HL-60/S4 treated with phorbol 12-myristate 13-acetate at 8.2 ng/mL for 4 days and 3 days (cell line): Measurements from ENCODE around the gene AFDN.

Experiments used
- in situ Hi-C: fragments of 300-500 bp; cut with MboI; formaldehyde crosslinking; loops from 2 replicates; pipeline ENCODE4 v1.15.0; 2022; ENCODE audit warnings: low sequenced_read_pairs

Gene AFDN, protein sequence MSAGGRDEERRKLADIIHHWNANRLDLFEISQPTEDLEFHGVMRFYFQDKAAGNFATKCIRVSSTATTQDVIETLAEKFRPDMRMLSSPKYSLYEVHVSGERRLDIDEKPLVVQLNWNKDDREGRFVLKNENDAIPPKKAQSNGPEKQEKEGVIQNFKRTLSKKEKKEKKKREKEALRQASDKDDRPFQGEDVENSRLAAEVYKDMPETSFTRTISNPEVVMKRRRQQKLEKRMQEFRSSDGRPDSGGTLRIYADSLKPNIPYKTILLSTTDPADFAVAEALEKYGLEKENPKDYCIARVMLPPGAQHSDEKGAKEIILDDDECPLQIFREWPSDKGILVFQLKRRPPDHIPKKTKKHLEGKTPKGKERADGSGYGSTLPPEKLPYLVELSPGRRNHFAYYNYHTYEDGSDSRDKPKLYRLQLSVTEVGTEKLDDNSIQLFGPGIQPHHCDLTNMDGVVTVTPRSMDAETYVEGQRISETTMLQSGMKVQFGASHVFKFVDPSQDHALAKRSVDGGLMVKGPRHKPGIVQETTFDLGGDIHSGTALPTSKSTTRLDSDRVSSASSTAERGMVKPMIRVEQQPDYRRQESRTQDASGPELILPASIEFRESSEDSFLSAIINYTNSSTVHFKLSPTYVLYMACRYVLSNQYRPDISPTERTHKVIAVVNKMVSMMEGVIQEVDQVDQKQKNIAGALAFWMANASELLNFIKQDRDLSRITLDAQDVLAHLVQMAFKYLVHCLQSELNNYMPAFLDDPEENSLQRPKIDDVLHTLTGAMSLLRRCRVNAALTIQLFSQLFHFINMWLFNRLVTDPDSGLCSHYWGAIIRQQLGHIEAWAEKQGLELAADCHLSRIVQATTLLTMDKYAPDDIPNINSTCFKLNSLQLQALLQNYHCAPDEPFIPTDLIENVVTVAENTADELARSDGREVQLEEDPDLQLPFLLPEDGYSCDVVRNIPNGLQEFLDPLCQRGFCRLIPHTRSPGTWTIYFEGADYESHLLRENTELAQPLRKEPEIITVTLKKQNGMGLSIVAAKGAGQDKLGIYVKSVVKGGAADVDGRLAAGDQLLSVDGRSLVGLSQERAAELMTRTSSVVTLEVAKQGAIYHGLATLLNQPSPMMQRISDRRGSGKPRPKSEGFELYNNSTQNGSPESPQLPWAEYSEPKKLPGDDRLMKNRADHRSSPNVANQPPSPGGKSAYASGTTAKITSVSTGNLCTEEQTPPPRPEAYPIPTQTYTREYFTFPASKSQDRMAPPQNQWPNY (N-terminal part only)

GRCh38 chr6:167826896-167827582 is at the start of gene AFDN:
Gene AFDN (plus strand): TSS chr6:167826911. CDS start chr6:167827133, 222 bp downstream.
- in situ Hi-C loops, result no loop called here

GRCh38 chr6:167778497-167779128 is 48.1 kb upstream of the AFDN start:
- in situ Hi-C loops, result no loop called here

DNA sequence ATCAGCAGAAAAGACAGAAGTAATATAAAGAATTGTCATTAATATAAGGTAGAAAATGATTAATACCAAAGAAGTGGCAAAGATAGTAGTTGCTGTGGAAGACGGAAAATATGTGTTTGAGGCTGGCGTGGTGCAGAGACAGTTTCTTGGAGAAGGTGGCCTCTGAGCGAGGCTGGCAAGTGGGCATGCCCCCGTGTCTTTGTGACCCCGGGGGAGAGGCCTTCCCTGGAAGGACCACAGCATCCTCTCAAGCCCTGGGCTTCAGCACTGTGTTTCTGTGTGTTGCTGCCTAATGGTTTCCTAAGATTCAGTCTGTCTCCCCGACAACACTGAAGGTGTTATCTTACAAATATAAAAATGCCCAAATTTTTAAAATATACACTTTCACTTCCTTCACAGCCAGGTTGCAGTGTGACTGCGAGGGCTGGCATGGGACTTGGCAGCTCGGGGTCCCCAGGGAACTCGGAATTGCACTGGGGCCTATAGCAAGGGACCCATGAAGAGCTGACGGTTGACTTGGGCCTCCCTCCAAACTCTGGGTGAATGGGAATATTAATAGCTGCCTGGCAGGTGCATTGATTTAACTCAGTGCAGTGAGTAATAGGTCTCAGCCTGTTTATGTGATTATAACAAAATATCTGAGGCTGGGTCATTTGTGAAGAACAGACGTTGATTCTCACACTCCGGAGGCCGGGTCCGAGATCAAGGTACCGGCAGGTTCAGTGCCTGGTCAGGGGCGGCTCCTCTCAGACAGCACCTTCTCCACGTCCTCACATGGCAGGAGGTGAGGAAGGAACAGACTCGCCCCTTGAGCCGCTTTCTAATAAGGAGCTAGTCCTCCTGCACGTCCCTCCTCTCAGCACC is 47.4 kb upstream of the AFDN start:
- in situ Hi-C loops, result no loop called here

GRCh38 chr6:167779993-167780655 is 46.6 kb upstream of the AFDN start:
- in situ Hi-C loops, result no loop called here

GRCh38 chr6:167781066-167781767 is 45.5 kb upstream of the AFDN start:
- in situ Hi-C loops, result no loop called here

GRCh38 chr6:167781868-167782267 is 44.8 kb upstream of the AFDN start:
- in situ Hi-C loops, result no loop called here

DNA sequence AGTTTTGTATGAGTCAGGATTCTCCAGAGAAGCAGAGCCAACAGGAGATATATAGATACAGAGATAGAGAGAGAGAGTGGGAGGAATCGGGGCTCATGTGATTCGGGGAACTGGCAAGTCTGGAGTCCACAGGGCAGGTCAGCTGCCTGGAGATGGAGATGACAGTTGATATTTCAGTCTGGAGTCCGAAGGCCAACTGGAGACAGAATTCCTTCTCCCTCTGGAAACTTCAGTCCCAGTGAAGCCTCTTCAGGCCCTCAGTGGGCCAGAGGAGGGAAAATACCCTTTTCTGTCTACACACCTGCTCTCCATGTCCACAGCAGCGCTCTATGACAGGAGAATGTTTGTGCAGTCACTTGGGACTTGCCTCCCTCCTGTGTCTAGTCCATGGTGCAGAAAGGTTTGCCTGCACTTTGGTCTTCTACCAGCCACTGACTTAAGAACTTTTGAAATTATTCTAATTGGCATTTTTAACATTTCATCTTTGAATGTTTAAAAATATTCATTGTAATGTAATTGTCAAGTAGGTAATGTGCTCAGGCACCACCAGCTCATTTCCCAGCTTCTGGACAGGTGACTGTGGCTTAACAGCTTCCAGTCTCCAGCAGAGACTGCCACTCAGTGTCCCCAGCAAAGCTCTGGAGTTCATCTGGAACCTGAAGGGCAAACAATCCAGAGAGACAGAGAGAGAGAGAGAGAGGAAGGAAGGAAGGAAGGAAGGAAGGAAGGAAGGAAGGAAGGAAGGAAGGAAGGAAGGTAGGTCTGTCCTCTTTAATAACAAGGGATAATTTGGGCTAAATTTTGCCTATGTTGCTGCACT is 43.8 kb upstream of the AFDN start:
- in situ Hi-C loops, result no loop called here

DNA sequence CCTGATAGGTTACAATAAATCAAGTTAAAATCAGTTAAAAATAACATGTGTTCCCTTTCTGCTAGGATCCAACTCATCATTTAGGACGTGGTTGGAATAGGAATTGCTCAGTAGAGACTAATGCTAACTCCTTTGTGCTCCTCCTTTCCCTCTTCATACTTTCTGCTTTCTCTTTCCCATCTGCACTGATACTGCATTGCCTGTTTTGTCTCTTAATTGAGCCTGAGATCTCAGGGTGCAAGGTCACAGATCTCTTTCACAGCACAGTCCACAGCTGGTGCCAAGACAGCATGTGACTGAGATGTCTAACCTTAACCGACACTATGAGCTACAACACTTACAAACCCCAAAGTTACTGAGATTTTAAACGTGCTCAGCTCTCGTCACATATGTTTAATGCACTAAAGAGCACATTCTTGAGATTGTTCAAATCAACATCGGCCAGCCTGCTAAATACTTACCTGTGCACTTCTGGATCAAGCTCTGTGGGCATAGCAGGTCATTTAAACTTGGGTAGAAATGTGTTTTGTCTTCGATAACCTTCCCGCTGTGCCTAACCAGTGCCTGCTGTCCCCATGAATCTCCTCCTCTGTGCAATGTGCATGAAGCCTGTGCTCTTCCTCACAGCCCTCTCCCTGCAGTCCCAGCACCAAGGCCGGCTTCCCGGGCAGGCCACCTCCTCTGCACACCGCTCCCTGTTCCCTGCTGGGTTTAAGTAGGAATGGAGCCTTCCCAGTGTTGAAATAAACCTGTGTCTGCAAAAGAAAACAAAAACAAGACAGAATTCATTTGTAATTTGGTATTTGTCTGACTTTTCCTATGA is 39.6 kb upstream of the AFDN start:
- in situ Hi-C loops, result no loop called here

DNA sequence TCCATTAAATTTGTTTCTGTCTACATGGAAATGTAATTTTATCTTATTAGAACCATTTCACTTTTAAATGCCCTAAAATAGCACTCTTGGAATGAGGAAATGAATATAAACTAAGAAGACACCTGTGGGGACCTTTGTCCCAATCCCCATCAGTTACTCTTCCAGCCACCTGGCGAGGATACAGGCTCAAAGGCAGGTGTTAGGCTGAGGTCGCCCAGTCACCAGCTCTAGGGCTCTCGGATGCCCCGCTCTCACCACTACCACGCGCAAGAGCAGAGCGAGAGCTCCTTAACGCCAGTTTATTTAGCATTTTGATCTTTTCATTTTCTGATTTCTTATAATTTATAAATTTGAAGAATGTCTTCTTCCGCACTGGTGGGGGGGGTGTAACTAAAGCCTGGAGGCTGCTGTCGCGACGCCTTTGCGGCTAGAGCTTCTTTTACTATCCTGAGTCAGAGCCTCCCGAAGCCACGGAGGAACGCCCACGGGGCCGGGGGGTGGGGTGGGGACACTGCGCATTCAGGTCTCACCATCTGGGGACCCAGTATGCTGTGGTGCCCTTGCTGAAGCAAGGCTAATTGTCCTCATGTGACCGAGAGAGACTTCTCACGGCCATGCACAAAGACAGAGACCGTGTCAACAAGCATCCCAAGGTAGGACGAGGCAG is 38.7 kb upstream of the AFDN start:
- in situ Hi-C loops, result no loop called here

DNA sequence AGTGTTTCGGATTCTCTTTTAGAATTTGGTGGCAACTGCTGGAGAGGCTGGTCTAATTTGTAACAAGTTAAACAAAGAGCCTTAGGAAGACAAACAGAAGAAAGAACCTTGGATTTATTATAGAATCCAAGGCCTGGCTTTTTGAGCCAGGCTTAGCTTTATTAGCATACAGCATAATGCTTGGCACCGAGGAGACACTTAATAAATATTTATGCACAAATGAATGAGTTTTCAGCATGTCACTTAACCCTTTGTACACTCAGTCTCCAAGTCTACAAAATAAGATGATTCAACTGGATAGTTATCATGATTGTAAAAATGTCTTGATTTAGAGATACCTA is 38.2 kb upstream of the AFDN start:
- in situ Hi-C loops, result no loop called here

DNA sequence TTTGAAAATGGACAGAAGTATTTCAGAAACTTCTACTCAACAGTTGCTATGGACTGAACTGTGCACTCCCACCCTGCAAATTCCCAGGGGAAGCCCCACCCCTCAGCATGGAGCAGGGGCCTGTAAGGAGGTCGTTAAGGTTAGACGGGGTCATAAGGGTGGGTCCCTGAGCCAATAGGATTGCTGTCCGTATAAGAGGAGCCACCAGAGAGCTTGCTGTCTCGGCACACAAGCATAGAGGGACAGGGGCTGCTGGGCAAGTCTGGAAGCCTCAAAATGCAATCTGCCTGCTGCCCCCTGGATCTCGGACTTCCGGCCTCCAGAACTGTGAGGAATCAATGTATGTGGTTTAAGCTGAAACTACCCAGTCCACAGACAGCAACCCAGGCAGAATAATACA is 37.4 kb upstream of the AFDN start:
- in situ Hi-C loops, result no loop called here

GRCh38 chr6:167791091-167791779 is 35.5 kb upstream of the AFDN start:
- in situ Hi-C loops, result no loop called here

DNA sequence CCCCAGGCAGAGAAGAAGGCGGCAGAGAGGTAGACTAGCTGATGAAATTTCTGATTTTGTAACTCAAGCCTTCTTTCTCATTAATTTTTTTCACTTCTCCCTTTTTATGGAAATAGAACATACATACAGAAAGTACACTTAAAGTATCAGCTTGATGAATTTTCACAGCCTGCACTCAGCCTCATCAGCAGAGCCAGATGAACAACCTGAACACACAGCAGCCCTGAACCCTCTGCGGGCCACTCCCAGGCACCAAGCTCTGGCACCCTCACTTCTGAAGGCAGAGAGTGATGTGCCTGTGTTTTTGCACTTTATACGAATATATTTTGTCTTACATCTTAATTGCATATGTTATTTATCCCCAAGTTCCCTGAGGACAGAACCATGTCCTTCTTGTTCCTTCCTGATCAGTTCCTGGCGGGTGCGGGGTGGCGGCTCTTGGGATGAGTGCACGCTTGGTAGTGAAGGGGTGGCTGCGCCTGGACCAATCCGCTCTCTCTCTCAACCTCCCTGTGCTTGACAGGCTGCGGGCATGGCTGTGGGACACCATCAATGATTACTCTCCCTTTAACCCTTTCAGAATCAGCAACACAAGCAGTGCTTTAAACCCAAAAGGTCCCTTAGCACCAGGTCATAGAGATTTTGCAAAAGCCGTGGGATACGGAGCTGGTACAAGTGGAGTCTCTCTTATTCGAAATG is 34.8 kb upstream of the AFDN start:
- in situ Hi-C loops, result no loop called here

DNA sequence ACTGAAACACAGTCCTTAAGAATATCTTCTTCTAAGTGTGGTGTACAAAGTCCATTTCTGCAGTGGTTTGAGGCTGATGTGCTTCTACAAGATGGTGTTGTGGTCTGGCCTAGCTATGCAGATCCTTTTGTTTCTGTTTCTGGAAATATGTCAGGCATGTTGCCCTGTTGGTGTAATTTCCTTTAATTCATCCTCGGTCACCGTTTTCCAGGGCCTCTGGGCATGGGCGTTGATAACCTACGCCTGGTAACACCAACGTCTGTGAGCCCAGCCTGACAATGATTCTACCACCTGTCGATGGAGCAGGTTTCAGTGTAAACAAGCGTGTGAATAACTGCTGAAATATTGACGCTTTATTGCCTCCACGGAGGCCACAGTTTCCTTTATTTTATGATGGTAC is 33.3 kb upstream of the AFDN start:
- in situ Hi-C loops, result no loop called here
